H1 (cell line): ENCODE data around the gene ZDHHC11B. TPM values are rescaled to one million over a fixed set of nuclear protein-coding genes. Genes with fewer than 3 reads are reported as not detected.
"Not testable (repeated sequence)": the region's sequence is repeated elsewhere in the genome, so short reads cannot be mapped to it uniquely, and the experiment has no call there.

Experiments
- CTCF ChIA-PET: fragments of 300-600 bp; sonication (Branson Sonifier 250); formaldehyde crosslinking; loops from one replicate; lab custom pipeline; 2021; ENCODE audit not compliant: partially characterized antibody; lab: Charles Lee
- POLR2A ChIA-PET: fragments of 300-600 bp; sonication (Branson Sonifier 250); formaldehyde crosslinking; loops from one replicate; lab custom pipeline; 2021; ENCODE audit warnings: inconsistent platforms; ENCODE audit not compliant: partially characterized antibody; lab: Charles Lee
- DNase-seq, 2 experiments: peaks; one replicate each; pipeline versions ENCODE4 v3.0.0 to v3.0.0-alpha.2; 2010 to 2022; ENCODE audit warnings: low spot score in 2 of 2, low read depth in 1 of 2, mixed read lengths in 1 of 2
- FAIRE-seq: peaks from 2 replicates; lab custom pipeline; 2011; peaks lifted over from hg19 to GRCh38; lab: Jason Lieb, UNC
- H2AFZ ChIP-seq: 2 replicates; pipeline ENCODE4 v1.8.1; 2012; ENCODE audit warnings: low read length, inconsistent platforms
- H2AK5ac ChIP-seq: 2 replicates; pipeline ENCODE4 v1.6.1; 2013; ENCODE audit warnings: low read depth, low read length
- H2BK120ac ChIP-seq: replicated peaks from 2 replicates; pipeline ENCODE3; 2013; ENCODE audit warnings: low read depth, low read length, inconsistent platforms
- H2BK12ac ChIP-seq: 2 replicates; pipeline ENCODE4 v1.6.1; 2013; ENCODE audit warnings: low read depth, low read length
- H2BK15ac ChIP-seq: 2 replicates; pipeline ENCODE4 v1.6.1; 2013; ENCODE audit warnings: low read length
- H2BK20ac ChIP-seq: 2 replicates; pipeline ENCODE4 v1.6.1; 2013; ENCODE audit warnings: low read length
- H2BK5ac ChIP-seq: 2 replicates; pipeline ENCODE4 v1.6.1; 2013; ENCODE audit warnings: low read depth, low read length
- H3K14ac ChIP-seq: 2 replicates; pipeline ENCODE4 v1.6.1; 2013; ENCODE audit warnings: inconsistent platforms; ENCODE audit not compliant: insufficient read length
- H3K18ac ChIP-seq: 2 replicates; pipeline ENCODE4 v1.6.1; 2013; ENCODE audit warnings: low read length; ENCODE audit errors: extremely low read depth
- H3K23ac ChIP-seq: 2 replicates; pipeline ENCODE4 v1.6.1; 2013; ENCODE audit warnings: inconsistent platforms; ENCODE audit not compliant: insufficient read length
- H3K23me2 ChIP-seq: 2 replicates; pipeline ENCODE4 v1.6.1; 2013; ENCODE audit warnings: low read depth, low read length
- H3K27ac ChIP-seq: 2 replicates; pipeline ENCODE4 v1.6.1; 2011; ENCODE audit warnings: low read depth, low read length, inconsistent platforms
- H3K27me3 ChIP-seq, 4 experiments: replicated peaks in 1 of 4; 1 replicate in 1 of 4; 2 replicates in 3 of 4; pipeline versions ENCODE4 v1.6.1 to v1.8.1; 2011 to 2013; ENCODE audit warnings: low read length in 3 of 4, mild to moderate bottlenecking in 3 of 4, inconsistent platforms in 2 of 4, mixed read lengths in 2 of 4, moderate library complexity in 1 of 4; ENCODE audit not compliant: control insufficient read depth in 3 of 4, insufficient read depth in 3 of 4; ENCODE audit errors: extremely low read depth in 1 of 4
- H3K36me3 ChIP-seq, 4 experiments: 2 replicates each; pipeline versions ENCODE4 v1.6.1 to v1.8.1; 2011 to 2013; ENCODE audit warnings: mild to moderate bottlenecking in 4 of 4, low read length in 3 of 4, moderate library complexity in 2 of 4, control low read depth in 1 of 4, inconsistent platforms in 1 of 4; ENCODE audit not compliant: insufficient read depth in 4 of 4, control insufficient read depth in 2 of 4
- H3K4ac ChIP-seq: replicated peaks from 2 replicates; pipeline ENCODE3; 2013; ENCODE audit warnings: low read length, low read depth, mixed read lengths, inconsistent platforms; ENCODE audit not compliant: insufficient read length
- H3K4me1 ChIP-seq, 4 experiments: replicated peaks in 1 of 4; 1 replicate in 1 of 4; 2 replicates in 3 of 4; pipeline versions ENCODE4 v1.6.1 to v1.8.1; 2011 to 2013; ENCODE audit warnings: low read length in 3 of 4, inconsistent platforms in 2 of 4, mixed read lengths in 1 of 4; ENCODE audit not compliant: insufficient read depth in 4 of 4, control insufficient read depth in 3 of 4
- H3K4me2 ChIP-seq, 2 experiments: 2 replicates each; pipeline versions ENCODE4 v1.6.1 to v1.8.1; 2011 to 2013; ENCODE audit warnings: low read depth in 2 of 2, low read length in 2 of 2, control low read depth in 1 of 2, inconsistent platforms in 1 of 2, mild to moderate bottlenecking in 1 of 2; ENCODE audit not compliant: insufficient read depth in 1 of 2
- H3K4me3 ChIP-seq, 4 experiments: fragments of 200-600, 300-600 bp in 1 of 4; sonication (generic), shearing (Covaris generic), sonication (Bioruptor Twin) in 1 of 4; 2 replicates each; pipeline versions ENCODE4 v1.5.1 to v1.8.1; 2011 to 2016; ENCODE audit warnings: low read length in 4 of 4, low read depth in 3 of 4, control low read depth in 2 of 4, inconsistent platforms in 2 of 4, mild to moderate bottlenecking in 2 of 4, mixed read lengths in 1 of 4, moderate library complexity in 1 of 4; ENCODE audit not compliant: insufficient read depth in 2 of 4; ENCODE audit errors: extremely low read depth in 1 of 4
- H3K56ac ChIP-seq: replicated peaks from 2 replicates; pipeline ENCODE3; 2013; ENCODE audit warnings: low read depth, mild to moderate bottlenecking, mixed read lengths, low read length, inconsistent platforms; ENCODE audit not compliant: insufficient read length
- H3K79me1 ChIP-seq: 2 replicates; pipeline ENCODE4 v1.6.1; 2013; ENCODE audit warnings: low read depth, low read length, control low read depth
- H3K79me2 ChIP-seq, 2 experiments: 2 replicates each; pipeline versions ENCODE4 v1.6.1 to v1.8.1; 2012 to 2013; ENCODE audit warnings: low read length in 2 of 2, mild to moderate bottlenecking in 2 of 2, inconsistent platforms in 1 of 2; ENCODE audit not compliant: insufficient read depth in 2 of 2, control insufficient read depth in 1 of 2
- H3K9ac ChIP-seq, 4 experiments: replicated peaks in 1 of 4; 1 replicate in 1 of 4; 2 replicates in 3 of 4; pipeline versions ENCODE4 v1.6.1 to v1.8.1; 2011 to 2013; ENCODE audit warnings: low read depth in 3 of 4, low read length in 3 of 4, control low read depth in 2 of 4, mild to moderate bottlenecking in 2 of 4, moderate library complexity in 2 of 4, inconsistent platforms in 1 of 4; ENCODE audit errors: extremely low read depth in 1 of 4
- H3K9me3 ChIP-seq, 2 experiments: 2 replicates each; pipeline versions ENCODE4 v1.6.1 to v1.8.1; 2012 to 2013; ENCODE audit warnings: mild to moderate bottlenecking in 2 of 2, moderate library complexity in 2 of 2, control low read depth in 1 of 2, inconsistent platforms in 1 of 2, low read depth in 1 of 2, low read length in 1 of 2, mixed read lengths in 1 of 2; ENCODE audit not compliant: insufficient read depth in 2 of 2
- H4K20me1 ChIP-seq, 2 experiments: replicated peaks in 1 of 2; 2 replicates each; pipeline versions ENCODE3 to v1.8.1; 2011 to 2013; ENCODE audit warnings: inconsistent platforms in 2 of 2, low read length in 2 of 2, mild to moderate bottlenecking in 1 of 2; ENCODE audit not compliant: insufficient read depth in 2 of 2, control insufficient read depth in 1 of 2
- H4K5ac ChIP-seq: 2 replicates; pipeline ENCODE4 v1.6.1; 2013; ENCODE audit warnings: low read length, low read depth, mixed read lengths, inconsistent platforms; ENCODE audit not compliant: insufficient read length
- H4K8ac ChIP-seq: 2 replicates; pipeline ENCODE4 v1.8.0; 2013; ENCODE audit warnings: mild to moderate bottlenecking, moderate library complexity, low read length, inconsistent platforms; ENCODE audit not compliant: insufficient read depth; ENCODE audit errors: extremely low read depth
- H4K91ac ChIP-seq: replicated peaks from 2 replicates; pipeline ENCODE3; 2013; ENCODE audit warnings: low read length, mixed read lengths, inconsistent platforms; ENCODE audit not compliant: insufficient read length
- WGBS, 2 experiments: shearing (Covaris generic) in 1 of 2; methylation state at CpG; one replicate each; pipeline versions ENCODE4 v1.1.6 to v1.1.7; 2013 to 2015; ENCODE audit warnings: low lambda C conversion rate in 2 of 2, mixed read lengths in 2 of 2, inconsistent platforms in 1 of 2, low coverage in 1 of 2, missing lambda C conversion rate in 1 of 2; ENCODE audit not compliant: insufficient replicate concordance in 2 of 2, insufficient coverage in 1 of 2, insufficient read length in 1 of 2; ENCODE audit errors: extremely low coverage in 1 of 2, missing lambda C conversion rate in 1 of 2; 5-methylcytosine and 5-hydroxymethylcytosine counted together
- polyA plus RNA-seq, 7 experiments: library from polyadenylated mRNA; depleted of rRNA in 3 of 7; stranded (reverse) in 5 of 7; unstranded in 2 of 7; fragments of >200 nt in 5 of 7; fragments of 200-250 nt in 2 of 7; gene quantifications; 1 replicate in 5 of 7; 2 replicates in 1 of 7; 4 replicates in 1 of 7; pipeline versions ENCODE4 v1.2.1 to v1.2.3, GENCODE V29; 2011 to 2013; ENCODE audit warnings: missing spikeins in 2 of 7, mixed read lengths in 2 of 7
- total RNA-seq: library from RNA; stranded (reverse); fragmentation: NEBNext Ultra II Directional; extraction: Animal tissue kit (Norgen Biotek cat#: 25700); gene quantifications from 2 replicates; pipeline ENCODE4 v1.2.1, GENCODE V29; 2021

The ZDHHC11B gene
- total and polyA plus RNA-seq, 2 of the 8 experiments (the other 6 are each of a cell fraction or from before 2014, with no cell fraction given) = 0.29 to 2.5 TPM

DNA sequence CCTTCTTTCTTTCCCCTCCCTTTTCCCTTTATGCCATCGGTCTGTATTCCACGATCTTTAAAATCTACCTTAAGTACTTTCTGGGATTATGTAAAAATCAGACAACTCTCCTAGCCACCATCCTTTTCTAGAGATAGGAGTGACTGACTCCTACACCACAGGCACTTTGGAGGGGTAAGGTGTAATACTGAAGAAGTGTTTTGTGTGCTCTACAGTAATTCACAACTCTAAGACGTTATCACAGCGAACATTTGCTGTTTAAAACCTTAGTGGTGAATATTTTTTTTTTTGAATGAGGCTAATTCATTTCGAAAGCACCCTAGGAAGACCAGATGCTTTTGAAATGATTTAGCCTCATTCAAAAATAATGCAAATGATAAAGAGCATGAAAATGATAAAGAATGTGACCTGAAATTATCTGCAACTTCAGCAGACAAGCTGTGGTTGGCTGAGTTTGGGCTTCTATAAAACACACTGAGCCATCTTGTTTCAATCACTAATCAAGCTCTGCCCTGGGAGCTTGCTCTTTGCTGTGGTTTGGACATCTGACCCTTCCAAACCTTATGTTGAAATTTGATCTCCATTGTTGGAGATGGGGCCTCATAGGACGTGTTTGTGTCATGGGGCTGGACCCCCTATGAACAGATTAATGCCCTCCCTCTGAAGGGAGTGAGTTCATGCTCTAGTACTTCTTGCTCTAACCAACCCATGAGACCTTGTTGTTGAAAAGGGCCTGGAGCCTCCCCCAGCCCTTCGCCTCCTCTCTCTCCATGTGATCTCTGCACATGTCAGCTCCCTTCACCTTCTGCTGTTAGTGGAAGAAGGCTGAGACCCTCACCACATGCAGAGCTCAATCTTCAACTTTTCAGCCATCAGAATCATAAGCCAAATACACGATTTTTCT is 70.1 kb downstream of the ZDHHC11B start:
- H3K14ac ChIP-seq, H4K91ac ChIP-seq, H3K4me3 ChIP-seq, H3K9me3 ChIP-seq, POLR2A ChIA-PET, H4K8ac ChIP-seq, H4K20me1 ChIP-seq, H2AK5ac ChIP-seq, H3K79me2 ChIP-seq, H2BK15ac ChIP-seq, H3K36me3 ChIP-seq, H3K4me2 ChIP-seq, H2BK12ac ChIP-seq, H3K23me2 ChIP-seq, H3K23ac ChIP-seq, H3K27me3 ChIP-seq, H2AFZ ChIP-seq, CTCF ChIA-PET, H3K79me1 ChIP-seq, H3K56ac ChIP-seq, H2BK20ac ChIP-seq, H3K27ac ChIP-seq, H3K4ac ChIP-seq, H3K4me1 ChIP-seq, H3K18ac ChIP-seq, H2BK120ac ChIP-seq, H2BK5ac ChIP-seq, H3K9ac ChIP-seq, H4K5ac ChIP-seq, DNase-seq: not testable (repeated sequence)
- peak; percentile 82 for FAIRE-seq
- 82% methylated on average over 8 of the region's 8 CpGs; no CpG with 5 or more reads in 1 of the 2 experiments for WGBS, 2 experiments
